Activated CD4-positive, alpha-beta T cell treated with anti-CD3 and anti-CD28 coated beads, Interleukin-2, amount 10 ng/mL, durations not matched to agents 24 days and 14 days (primary cell): ENCODE measurements around the gene RAB42. TPM values are rescaled to one million over a fixed set of nuclear protein-coding genes. Genes with fewer than 3 reads are reported as not detected.
"Not testable (repeated sequence)": the region's sequence is repeated elsewhere in the genome, so short reads cannot be mapped to it uniquely, and the experiment has no call there.

Experiments used
- DNase-seq: peaks from one replicate; pipeline ENCODE4 v3.0.0; 2022
- H3K27ac Mint-ChIP-seq: one replicate; pipeline ENCODE4 v1.8.0; 2022; ENCODE audit warnings: mild to moderate bottlenecking, mixed read lengths
- H3K27me3 Mint-ChIP-seq: one replicate; pipeline ENCODE4 v1.8.0; 2022; ENCODE audit warnings: mixed read lengths
- H3K36me3 Mint-ChIP-seq: one replicate; pipeline ENCODE4 v1.8.0; 2022; ENCODE audit warnings: low read depth, mild to moderate bottlenecking, mixed read lengths
- H3K4me1 Mint-ChIP-seq: one replicate; pipeline ENCODE4 v1.8.0; 2021; ENCODE audit warnings: mixed read lengths
- H3K4me3 Mint-ChIP-seq: one replicate; pipeline ENCODE4 v1.8.0; 2022; ENCODE audit warnings: mild to moderate bottlenecking, moderate library complexity, mixed read lengths
- H3K9me3 Mint-ChIP-seq: one replicate; pipeline ENCODE4 v1.8.0; 2021; ENCODE audit warnings: mixed read lengths
- intact Hi-C: fragments of 100-400 bp; cut with micrococcal nuclease; formaldehyde crosslinking; loops from one replicate; pipeline ENCODE4 v1.15.1; 2023
- total RNA-seq: library from RNA; stranded (reverse); gene quantifications from 2 replicates; pipeline ENCODE4 v1.2.3, GENCODE V29; 2022

Gene RAB42
- total RNA-seq, 1 donor from 2014 or later = not detected

GRCh38 chr1:28596276-28596675 is 4.2 kb downstream of the RAB42 start:
- DNase-seq, H3K36me3 Mint-ChIP-seq, H3K9me3 Mint-ChIP-seq, H3K27ac Mint-ChIP-seq, intact Hi-C loops, H3K4me3 Mint-ChIP-seq, H3K27me3 Mint-ChIP-seq: not testable (repeated sequence)
- H3K4me1 Mint-ChIP-seq = peaks cover 15% of the 10 kb centered on the region

GRCh38 chr1:28601696-28602095 is 9.6 kb downstream of the RAB42 start:
- DNase-seq = no peak
- intact Hi-C loops = loop anchor here (5.0 kb wide), 2 partner anchors 194 to 244 kb away; no protein-coding TSS in a partner anchor
- no peaks in the 10 kb centered on the region for H3K9me3 Mint-ChIP-seq
- peaks cover 29% of the 10 kb centered on the region for H3K36me3 Mint-ChIP-seq
- no peaks in the 10 kb centered on the region for H3K27me3 Mint-ChIP-seq
- H3K4me1 Mint-ChIP-seq = peaks cover 15% of the 10 kb centered on the region
- H3K27ac Mint-ChIP-seq = no peak overlapping the region
- no peak overlapping the region for H3K4me3 Mint-ChIP-seq

GRCh38 chr1:28602536-28603439 is 10.7 kb downstream of the RAB42 start:
- Mint-ChIP-seq H3K4me3 (no peak overlapping the region), H3K27me3 (no peaks in the 10 kb centered on the region), H3K4me1 (peaks cover 15% of the 10 kb centered on the region), H3K9me3 (no peaks in the 10 kb centered on the region), H3K27ac (no peak overlapping the region), H3K36me3 (peaks cover 29% of the 10 kb centered on the region)
- intact Hi-C loops = loop anchor here (1.0 to 5.0 kb wide), 3 partner anchors 85 to 245 kb away; no protein-coding TSS in a partner anchor
- peak; percentile 79 for DNase-seq

- Mint-ChIP-seq H3K4me3 (no peak overlapping the region), H3K27ac (no peak overlapping the region), H3K4me1 (peaks cover 10% of the 10 kb centered on the region), H3K36me3 (peaks cover 29% of the 10 kb centered on the region), H3K9me3 (no peaks in the 10 kb centered on the region), H3K27me3 (no peaks in the 10 kb centered on the region)
- DNase-seq = no peak
- intact Hi-C loops = loop anchor here (5.0 kb wide), 2 partner anchors 197 to 247 kb away; no protein-coding TSS in a partner anchor
These were observed 12.3 kb downstream of the RAB42 start for GRCh38 chr1:28604411-28604810.

GRCh38 chr1:28604962-28605361 is 12.9 kb downstream of the RAB42 start:
- Mint-ChIP-seq H3K4me3 (no peak overlapping the region), H3K36me3 (peaks cover 32% of the 10 kb centered on the region), H3K27me3 (no peaks in the 10 kb centered on the region), H3K27ac (peak overlapping the region; percentile 10), H3K4me1 (peaks cover 7% of the 10 kb centered on the region), H3K9me3 (no peaks in the 10 kb centered on the region)
- no peak for DNase-seq
- intact Hi-C loops = loop anchor here (5.0 kb wide), 2 partner anchors 198 to 248 kb away; no protein-coding TSS in a partner anchor

GRCh38 chr1:28606771-28607170 is 14.7 kb downstream of the RAB42 start:
- Mint-ChIP-seq H3K4me3 (no peak overlapping the region), H3K4me1 (peaks cover 3% of the 10 kb centered on the region), H3K27ac (no peak overlapping the region), H3K36me3 (peaks cover 35% of the 10 kb centered on the region), H3K9me3 (no peaks in the 10 kb centered on the region), H3K27me3 (no peaks in the 10 kb centered on the region)
- DNase-seq = no peak
- intact Hi-C loops = no loop called here

GRCh38 chr1:28613175-28613574 is 21.1 kb downstream of the RAB42 start:
- H3K36me3 Mint-ChIP-seq = peaks cover 31% of the 10 kb centered on the region
- no peak overlapping the region for H3K4me3 Mint-ChIP-seq
- H3K27ac Mint-ChIP-seq = no peak overlapping the region
- no peaks in the 10 kb centered on the region for H3K9me3 Mint-ChIP-seq
- DNase-seq = no peak
- no peaks in the 10 kb centered on the region for H3K27me3 Mint-ChIP-seq
- intact Hi-C loops = no loop called here
- no peaks in the 10 kb centered on the region for H3K4me1 Mint-ChIP-seq

- DNase-seq = no peak
- Mint-ChIP-seq H3K4me3 (no peak overlapping the region), H3K4me1 (peaks cover 3% of the 10 kb centered on the region), H3K27me3 (no peaks in the 10 kb centered on the region), H3K9me3 (no peaks in the 10 kb centered on the region), H3K36me3 (peaks cover 2% of the 10 kb centered on the region), H3K27ac (no peak overlapping the region)
- intact Hi-C loops = no loop called here
These were observed 39.6 kb downstream of the RAB42 start for GRCh38 chr1:28631713-28632112.

- no peak for DNase-seq
- no peak overlapping the region for H3K27ac Mint-ChIP-seq
- intact Hi-C loops = no loop called here
- peaks cover 3% of the 10 kb centered on the region for H3K4me1 Mint-ChIP-seq
- no peak overlapping the region for H3K4me3 Mint-ChIP-seq
- H3K27me3 Mint-ChIP-seq = no peaks in the 10 kb centered on the region
- peaks cover 2% of the 10 kb centered on the region for H3K36me3 Mint-ChIP-seq
- no peaks in the 10 kb centered on the region for H3K9me3 Mint-ChIP-seq
These were observed 40.5 kb downstream of the RAB42 start for GRCh38 chr1:28632560-28632959.

- H3K27ac Mint-ChIP-seq = no peak overlapping the region
- no peaks in the 10 kb centered on the region for H3K27me3 Mint-ChIP-seq
- H3K4me3 Mint-ChIP-seq = peak overlapping the region; percentile 98
- peak; percentile 81 for DNase-seq
- intact Hi-C loops = loop anchor here (1.0 to 5.0 kb wide), 2 partner anchors 237 to 542 kb away; partner anchors contain the start of gene SRSF4
- peaks cover 31% of the 10 kb centered on the region for H3K4me1 Mint-ChIP-seq
- H3K9me3 Mint-ChIP-seq = no peaks in the 10 kb centered on the region
- H3K36me3 Mint-ChIP-seq = peaks cover 12% of the 10 kb centered on the region
These were observed 48.7 kb downstream of the RAB42 start for GRCh38 chr1:28640766-28641165.

GRCh38 chr1:28642056-28642846 is 50.2 kb downstream of the RAB42 start:
- intact Hi-C loops = loop anchor here (2.0 to 5.0 kb wide), 2 partner anchors 395 to 540 kb away; partner anchors contain the start of gene SRSF4
- DNase-seq = no peak
- Mint-ChIP-seq H3K4me3 (peak overlapping the region; percentile 98), H3K4me1 (peaks cover 35% of the 10 kb centered on the region), H3K27me3 (no peaks in the 10 kb centered on the region), H3K9me3 (no peaks in the 10 kb centered on the region), H3K36me3 (peaks cover 11% of the 10 kb centered on the region), H3K27ac (peak overlapping the region; percentile 99)

- H3K27me3 Mint-ChIP-seq = no peaks in the 10 kb centered on the region
- peak; percentile 96 for DNase-seq
- peaks cover 39% of the 10 kb centered on the region for H3K4me1 Mint-ChIP-seq
- H3K4me3 Mint-ChIP-seq = peak within 1 kb of the TSS; percentile 98
- H3K27ac Mint-ChIP-seq = peak within 1 kb of the TSS; percentile 99
- H3K9me3 Mint-ChIP-seq = no peaks in the 10 kb centered on the region
- peaks cover 11% of the 10 kb centered on the region for H3K36me3 Mint-ChIP-seq
- intact Hi-C loops = loop anchor here (1.0 to 5.0 kb wide), 4 partner anchors 62 to 539 kb away; partner anchors contain the start of genes SRSF4 and YTHDF2
These were observed 51.0 kb downstream of the RAB42 start, which contains the start of gene TAF12 for GRCh38 chr1:28642847-28643635. Gene TAF12 (minus strand): TSS chr1:28643067. CDS start chr1:28622081, 20,986 bp downstream.

- Mint-ChIP-seq H3K27me3 (no peaks in the 10 kb centered on the region), H3K36me3 (peaks cover 11% of the 10 kb centered on the region), H3K9me3 (no peaks in the 10 kb centered on the region), H3K27ac (peak overlapping the region; percentile 99), H3K4me3 (peak overlapping the region; percentile 98), H3K4me1 (peaks cover 48% of the 10 kb centered on the region)
- intact Hi-C loops = loop anchor here (5.0 kb wide), 1 partner anchor 538 kb away; the partner anchor contains the start of gene SRSF4
- no peak for DNase-seq
These were observed 52.4 kb downstream of the RAB42 start for GRCh38 chr1:28644494-28644893.
